H1 (cell line): ENCODE measurements around the gene CDC42EP3. TPM values are rescaled to one million over a fixed set of nuclear protein-coding genes. Genes with fewer than 3 reads are reported as not detected.

Experiments
- CTCF ChIA-PET: fragments of 300-600 bp; sonication (Branson Sonifier 250); formaldehyde crosslinking; loops from one replicate; lab custom pipeline; 2021; ENCODE audit not compliant: partially characterized antibody; lab: Charles Lee
- POLR2A ChIA-PET: fragments of 300-600 bp; sonication (Branson Sonifier 250); formaldehyde crosslinking; loops from one replicate; lab custom pipeline; 2021; ENCODE audit warnings: inconsistent platforms; ENCODE audit not compliant: partially characterized antibody; lab: Charles Lee
- DNase-seq, 2 experiments: peaks; one replicate each; pipeline versions ENCODE4 v3.0.0 to v3.0.0-alpha.2; 2010 to 2022; ENCODE audit warnings: low spot score in 2 of 2, low read depth in 1 of 2, mixed read lengths in 1 of 2
- FAIRE-seq: peaks from 2 replicates; lab custom pipeline; 2011; peaks lifted over from hg19 to GRCh38; lab: Jason Lieb, UNC
- H2AFZ ChIP-seq: 2 replicates; pipeline ENCODE4 v1.8.1; 2012; ENCODE audit warnings: low read length, inconsistent platforms
- H2AK5ac ChIP-seq: 2 replicates; pipeline ENCODE4 v1.6.1; 2013; ENCODE audit warnings: low read depth, low read length
- H2BK120ac ChIP-seq: replicated peaks from 2 replicates; pipeline ENCODE3; 2013; ENCODE audit warnings: low read depth, low read length, inconsistent platforms
- H2BK12ac ChIP-seq: 2 replicates; pipeline ENCODE4 v1.6.1; 2013; ENCODE audit warnings: low read depth, low read length
- H2BK15ac ChIP-seq: 2 replicates; pipeline ENCODE4 v1.6.1; 2013; ENCODE audit warnings: low read length
- H2BK20ac ChIP-seq: 2 replicates; pipeline ENCODE4 v1.6.1; 2013; ENCODE audit warnings: low read length
- H2BK5ac ChIP-seq: 2 replicates; pipeline ENCODE4 v1.6.1; 2013; ENCODE audit warnings: low read depth, low read length
- H3K14ac ChIP-seq: 2 replicates; pipeline ENCODE4 v1.6.1; 2013; ENCODE audit warnings: inconsistent platforms; ENCODE audit not compliant: insufficient read length
- H3K18ac ChIP-seq: 2 replicates; pipeline ENCODE4 v1.6.1; 2013; ENCODE audit warnings: low read length; ENCODE audit errors: extremely low read depth
- H3K23ac ChIP-seq: 2 replicates; pipeline ENCODE4 v1.6.1; 2013; ENCODE audit warnings: inconsistent platforms; ENCODE audit not compliant: insufficient read length
- H3K23me2 ChIP-seq: 2 replicates; pipeline ENCODE4 v1.6.1; 2013; ENCODE audit warnings: low read depth, low read length
- H3K27ac ChIP-seq: 2 replicates; pipeline ENCODE4 v1.6.1; 2011; ENCODE audit warnings: low read depth, low read length, inconsistent platforms
- H3K27me3 ChIP-seq, 4 experiments: replicated peaks in 1 of 4; 1 replicate in 1 of 4; 2 replicates in 3 of 4; pipeline versions ENCODE4 v1.6.1 to v1.8.1; 2011 to 2013; ENCODE audit warnings: low read length in 3 of 4, mild to moderate bottlenecking in 3 of 4, inconsistent platforms in 2 of 4, mixed read lengths in 2 of 4, moderate library complexity in 1 of 4; ENCODE audit not compliant: control insufficient read depth in 3 of 4, insufficient read depth in 3 of 4; ENCODE audit errors: extremely low read depth in 1 of 4
- H3K36me3 ChIP-seq, 4 experiments: 2 replicates each; pipeline versions ENCODE4 v1.6.1 to v1.8.1; 2011 to 2013; ENCODE audit warnings: mild to moderate bottlenecking in 4 of 4, low read length in 3 of 4, moderate library complexity in 2 of 4, control low read depth in 1 of 4, inconsistent platforms in 1 of 4; ENCODE audit not compliant: insufficient read depth in 4 of 4, control insufficient read depth in 2 of 4
- H3K4ac ChIP-seq: replicated peaks from 2 replicates; pipeline ENCODE3; 2013; ENCODE audit warnings: low read length, low read depth, mixed read lengths, inconsistent platforms; ENCODE audit not compliant: insufficient read length
- H3K4me1 ChIP-seq, 4 experiments: replicated peaks in 1 of 4; 1 replicate in 1 of 4; 2 replicates in 3 of 4; pipeline versions ENCODE4 v1.6.1 to v1.8.1; 2011 to 2013; ENCODE audit warnings: low read length in 3 of 4, inconsistent platforms in 2 of 4, mixed read lengths in 1 of 4; ENCODE audit not compliant: insufficient read depth in 4 of 4, control insufficient read depth in 3 of 4
- H3K4me2 ChIP-seq, 2 experiments: 2 replicates each; pipeline versions ENCODE4 v1.6.1 to v1.8.1; 2011 to 2013; ENCODE audit warnings: low read depth in 2 of 2, low read length in 2 of 2, control low read depth in 1 of 2, inconsistent platforms in 1 of 2, mild to moderate bottlenecking in 1 of 2; ENCODE audit not compliant: insufficient read depth in 1 of 2
- H3K4me3 ChIP-seq, 4 experiments: fragments of 200-600, 300-600 bp in 1 of 4; sonication (generic), shearing (Covaris generic), sonication (Bioruptor Twin) in 1 of 4; 2 replicates each; pipeline versions ENCODE4 v1.5.1 to v1.8.1; 2011 to 2016; ENCODE audit warnings: low read length in 4 of 4, low read depth in 3 of 4, control low read depth in 2 of 4, inconsistent platforms in 2 of 4, mild to moderate bottlenecking in 2 of 4, mixed read lengths in 1 of 4, moderate library complexity in 1 of 4; ENCODE audit not compliant: insufficient read depth in 2 of 4; ENCODE audit errors: extremely low read depth in 1 of 4
- H3K56ac ChIP-seq: replicated peaks from 2 replicates; pipeline ENCODE3; 2013; ENCODE audit warnings: low read depth, mild to moderate bottlenecking, mixed read lengths, low read length, inconsistent platforms; ENCODE audit not compliant: insufficient read length
- H3K79me1 ChIP-seq: 2 replicates; pipeline ENCODE4 v1.6.1; 2013; ENCODE audit warnings: low read depth, low read length, control low read depth
- H3K79me2 ChIP-seq, 2 experiments: 2 replicates each; pipeline versions ENCODE4 v1.6.1 to v1.8.1; 2012 to 2013; ENCODE audit warnings: low read length in 2 of 2, mild to moderate bottlenecking in 2 of 2, inconsistent platforms in 1 of 2; ENCODE audit not compliant: insufficient read depth in 2 of 2, control insufficient read depth in 1 of 2
- H3K9ac ChIP-seq, 4 experiments: replicated peaks in 1 of 4; 1 replicate in 1 of 4; 2 replicates in 3 of 4; pipeline versions ENCODE4 v1.6.1 to v1.8.1; 2011 to 2013; ENCODE audit warnings: low read depth in 3 of 4, low read length in 3 of 4, control low read depth in 2 of 4, mild to moderate bottlenecking in 2 of 4, moderate library complexity in 2 of 4, inconsistent platforms in 1 of 4; ENCODE audit errors: extremely low read depth in 1 of 4
- H3K9me3 ChIP-seq, 2 experiments: 2 replicates each; pipeline versions ENCODE4 v1.6.1 to v1.8.1; 2012 to 2013; ENCODE audit warnings: mild to moderate bottlenecking in 2 of 2, moderate library complexity in 2 of 2, control low read depth in 1 of 2, inconsistent platforms in 1 of 2, low read depth in 1 of 2, low read length in 1 of 2, mixed read lengths in 1 of 2; ENCODE audit not compliant: insufficient read depth in 2 of 2
- H4K20me1 ChIP-seq, 2 experiments: replicated peaks in 1 of 2; 2 replicates each; pipeline versions ENCODE3 to v1.8.1; 2011 to 2013; ENCODE audit warnings: inconsistent platforms in 2 of 2, low read length in 2 of 2, mild to moderate bottlenecking in 1 of 2; ENCODE audit not compliant: insufficient read depth in 2 of 2, control insufficient read depth in 1 of 2
- H4K5ac ChIP-seq: 2 replicates; pipeline ENCODE4 v1.6.1; 2013; ENCODE audit warnings: low read length, low read depth, mixed read lengths, inconsistent platforms; ENCODE audit not compliant: insufficient read length
- H4K8ac ChIP-seq: 2 replicates; pipeline ENCODE4 v1.8.0; 2013; ENCODE audit warnings: mild to moderate bottlenecking, moderate library complexity, low read length, inconsistent platforms; ENCODE audit not compliant: insufficient read depth; ENCODE audit errors: extremely low read depth
- H4K91ac ChIP-seq: replicated peaks from 2 replicates; pipeline ENCODE3; 2013; ENCODE audit warnings: low read length, mixed read lengths, inconsistent platforms; ENCODE audit not compliant: insufficient read length
- BRCA1 ChIP-seq: IDR thresholded peaks from 2 replicates; pipeline ENCODE4 v1.6.1; 2012; ENCODE audit warnings: low read depth, low read length, improper control_type of control experiment
- GTF2F1 ChIP-seq: IDR thresholded peaks from 2 replicates; pipeline ENCODE4 v1.6.1; 2012; ENCODE audit warnings: low read depth, low read length, improper control_type of control experiment, borderline replicate concordance
- SAP30 ChIP-seq: fragments of 300-600 bp; sonication (generic); IDR thresholded peaks from 2 replicates; pipeline ENCODE4 v1.7.1; 2012; ENCODE audit warnings: low read length, moderate library complexity, mild to moderate bottlenecking, inconsistent platforms; ENCODE audit not compliant: insufficient read depth, insufficient replicate concordance
- SP2 ChIP-seq: IDR thresholded peaks from 2 replicates; pipeline ENCODE4 v1.6.1; 2012; ENCODE audit warnings: mild to moderate bottlenecking, low read length, inconsistent platforms
- WGBS, 2 experiments: shearing (Covaris generic) in 1 of 2; methylation state at CpG; one replicate each; pipeline versions ENCODE4 v1.1.6 to v1.1.7; 2013 to 2015; ENCODE audit warnings: low lambda C conversion rate in 2 of 2, mixed read lengths in 2 of 2, inconsistent platforms in 1 of 2, low coverage in 1 of 2, missing lambda C conversion rate in 1 of 2; ENCODE audit not compliant: insufficient replicate concordance in 2 of 2, insufficient coverage in 1 of 2, insufficient read length in 1 of 2; ENCODE audit errors: extremely low coverage in 1 of 2, missing lambda C conversion rate in 1 of 2; 5-methylcytosine and 5-hydroxymethylcytosine counted together
- polyA plus RNA-seq, 7 experiments: library from polyadenylated mRNA; depleted of rRNA in 3 of 7; stranded (reverse) in 5 of 7; unstranded in 2 of 7; fragments of >200 nt in 5 of 7; fragments of 200-250 nt in 2 of 7; gene quantifications; 1 replicate in 5 of 7; 2 replicates in 1 of 7; 4 replicates in 1 of 7; pipeline versions ENCODE4 v1.2.1 to v1.2.3, GENCODE V29; 2011 to 2013; ENCODE audit warnings: missing spikeins in 2 of 7, mixed read lengths in 2 of 7
- total RNA-seq: library from RNA; stranded (reverse); fragmentation: NEBNext Ultra II Directional; extraction: Animal tissue kit (Norgen Biotek cat#: 25700); gene quantifications from 2 replicates; pipeline ENCODE4 v1.2.1, GENCODE V29; 2021
- TF ChIP-seq, protein P1 (sequence below): IDR thresholded peaks from 2 replicates; pipeline ENCODE4 v1.6.1; 2012; ENCODE audit warnings: inconsistent platforms

Gene CDC42EP3
- total and polyA plus RNA-seq, 2 of the 8 experiments (the other 6 are each of a cell fraction or from before 2014, with no cell fraction given): 18.4 to 24.7 TPM

DNA sequence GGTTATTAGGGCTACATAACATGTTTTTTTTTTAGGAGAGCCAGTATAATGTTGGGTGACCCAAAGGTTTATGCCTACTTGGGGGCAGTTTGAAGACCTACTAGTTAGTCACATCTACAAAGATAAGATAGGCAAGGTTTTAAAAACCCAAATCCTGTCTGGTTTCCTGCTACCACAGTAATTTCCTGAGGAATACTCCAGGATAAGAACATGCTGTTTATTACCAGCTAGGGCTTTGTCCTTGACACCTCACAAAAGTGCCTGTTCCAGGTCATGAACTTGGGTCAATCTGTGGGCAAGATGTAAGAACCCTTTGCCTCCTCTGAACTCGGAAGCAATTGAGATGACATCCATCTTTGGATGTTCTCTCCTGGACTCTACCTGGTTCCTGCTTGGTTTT lies 38.2 kb downstream of the CDC42EP3 start:
- POLR2A ChIA-PET: no interaction called here
- FAIRE-seq: no peak
- TF ChIP-seq, protein P1, sequence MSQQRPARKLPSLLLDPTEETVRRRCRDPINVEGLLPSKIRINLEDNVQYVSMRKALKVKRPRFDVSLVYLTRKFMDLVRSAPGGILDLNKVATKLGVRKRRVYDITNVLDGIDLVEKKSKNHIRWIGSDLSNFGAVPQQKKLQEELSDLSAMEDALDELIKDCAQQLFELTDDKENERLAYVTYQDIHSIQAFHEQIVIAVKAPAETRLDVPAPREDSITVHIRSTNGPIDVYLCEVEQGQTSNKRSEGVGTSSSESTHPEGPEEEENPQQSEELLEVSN: no peak
- no peak for TF ChIP-seq GTF2F1
- TF ChIP-seq SP2: no peak
- no peak for TF ChIP-seq SAP30
- no peak for TF ChIP-seq BRCA1

More for the DNA sequence above, 38.2 kb downstream of the CDC42EP3 start:
- no peak overlapping the region for H4K8ac ChIP-seq
- no peaks in the 10 kb centered on the region for H3K79me2 ChIP-seq
- H3K27me3 ChIP-seq: no peaks in the 10 kb centered on the region
- H4K20me1 ChIP-seq: no peaks in the 10 kb centered on the region
- no peak overlapping the region for H3K27ac ChIP-seq
- CTCF ChIA-PET: interaction anchor here (1.1 to 1.7 kb wide), 2 partner anchors 14 to 96 kb away, joined by 3 to 9 read pairs; no protein-coding TSS in a partner anchor
- H2AK5ac ChIP-seq: no peak overlapping the region
- no peak overlapping the region for H2BK120ac ChIP-seq
- no peak overlapping the region for H2BK12ac ChIP-seq
- H4K5ac ChIP-seq: no peak overlapping the region
- H3K14ac ChIP-seq: no peak overlapping the region
- H2BK15ac ChIP-seq: no peak overlapping the region
- H3K23ac ChIP-seq: no peak overlapping the region
- no peak overlapping the region for H2BK5ac ChIP-seq
- H3K79me1 ChIP-seq: no peaks in the 10 kb centered on the region
- no peak overlapping the region for H3K4me3 ChIP-seq
- H3K4me2 ChIP-seq: no peak overlapping the region
- H3K9me3 ChIP-seq: no peaks in the 10 kb centered on the region
- no peaks in the 10 kb centered on the region for H3K36me3 ChIP-seq
- H3K9ac ChIP-seq: no peak overlapping the region
- H3K56ac ChIP-seq: no peak overlapping the region
- no peak overlapping the region for H4K91ac ChIP-seq
- no peak overlapping the region for H3K4ac ChIP-seq
- H3K18ac ChIP-seq: no peak overlapping the region
- H2AFZ ChIP-seq: no peak overlapping the region
- DNase-seq: no peak
- 94% methylated on average over 1 of the region's 1 CpG; no CpG with 5 or more reads in 1 of the 2 experiments for WGBS, 2 experiments
- H3K23me2 ChIP-seq: no peaks in the 10 kb centered on the region
- H3K4me1 ChIP-seq: no peaks in the 10 kb centered on the region
- H2BK20ac ChIP-seq: no peak overlapping the region
